Endothelial cell of umbilical vein (primary cell): Measurements from ENCODE around the gene STUM. TPM values are rescaled to one million over a fixed set of nuclear protein-coding genes. Genes with fewer than 3 reads are reported as not detected.

Source experiments
- BruUV-seq: library from RNA; stranded (reverse); fragments of 400-500 nt; replicated peaks from 2 replicates; lab custom pipeline; 2021; lab: Mats Ljungman, UMichigan
- CTCF ChIA-PET: fragments of 300-600, 350-600 bp; sonication (Branson Sonifier 250); formaldehyde crosslinking; loops from one replicate; lab custom pipeline; 2021; ENCODE audit warnings: antibody characterized with exemption, inconsistent platforms; lab: Charles Lee
- POLR2A ChIA-PET: fragments of 300-600, 350-600 bp; sonication (Branson Sonifier 250); formaldehyde crosslinking; loops from one replicate; lab custom pipeline; 2021; ENCODE audit warnings: antibody characterized with exemption, inconsistent platforms; lab: Charles Lee
- DNase-seq: peaks from one replicate; pipeline ENCODE4 v3.0.0-alpha.2; 2011; ENCODE audit warnings: low read depth, low spot score
- FAIRE-seq: peaks from 2 replicates; lab custom pipeline; 2011; peaks lifted over from hg19 to GRCh38; lab: Jason Lieb, UNC
- H2AFZ ChIP-seq: 2 replicates; pipeline ENCODE4 v1.6.0; 2012; ENCODE audit warnings: low read depth, low read length, control low read depth, inconsistent platforms
- H3K27ac ChIP-seq: 2 replicates; pipeline ENCODE4 v1.5.1; 2011; ENCODE audit warnings: low read depth, mild to moderate bottlenecking, control low read depth, low read length, moderate library complexity; ENCODE audit not compliant: insufficient read depth
- H3K27me3 ChIP-seq, 2 experiments: 2 replicates each; pipeline versions ENCODE4 v1.6.0 to v1.6.1; 2011; ENCODE audit warnings: low read length in 2 of 2, mixed read lengths in 1 of 2; ENCODE audit not compliant: control insufficient read depth in 2 of 2, insufficient read depth in 2 of 2
- H3K36me3 ChIP-seq, 2 experiments: 2 replicates in 1 of 2; 3 replicates in 1 of 2; pipeline ENCODE4 v1.5.1; 2011; ENCODE audit warnings: low read length in 2 of 2, mild to moderate bottlenecking in 1 of 2, moderate library complexity in 1 of 2; ENCODE audit not compliant: control insufficient read depth in 2 of 2, insufficient read depth in 2 of 2; ENCODE audit errors: extremely low read depth in 1 of 2
- H3K4me1 ChIP-seq: 3 replicates; pipeline ENCODE4 v1.5.1; 2011; ENCODE audit warnings: mild to moderate bottlenecking, low read length; ENCODE audit not compliant: control insufficient read depth, insufficient read depth; ENCODE audit errors: extremely low read depth
- H3K4me2 ChIP-seq: 2 replicates; pipeline ENCODE4 v1.6.1; 2011; ENCODE audit warnings: low read length, control low read depth, mixed read lengths; ENCODE audit not compliant: insufficient read depth
- H3K4me3 ChIP-seq, 3 experiments: fragments of 200-600 bp in 1 of 3; sonication (generic), shearing (Covaris generic) in 1 of 3; replicated peaks in 1 of 3; 2 replicates each; pipeline ENCODE4 v1.5.1; 2011 to 2016; ENCODE audit warnings: control low read depth in 3 of 3, low read length in 3 of 3, mild to moderate bottlenecking in 2 of 3, inconsistent platforms in 1 of 3, low read depth in 1 of 3, moderate library complexity in 1 of 3; ENCODE audit not compliant: insufficient read depth in 1 of 3
- H3K79me2 ChIP-seq: 2 replicates; pipeline ENCODE4 v1.6.0; 2012; ENCODE audit warnings: low read length, inconsistent platforms; ENCODE audit not compliant: control insufficient read depth, insufficient read depth
- H3K9ac ChIP-seq: replicated peaks from 2 replicates; pipeline ENCODE3; 2011; ENCODE audit warnings: low read length, control low read depth; ENCODE audit not compliant: insufficient read depth; ENCODE audit errors: extremely low read depth
- H3K9me1 ChIP-seq: replicated peaks from 3 replicates; pipeline ENCODE4 v1.6.0; 2011; ENCODE audit warnings: mild to moderate bottlenecking, low read length; ENCODE audit not compliant: control insufficient read depth, insufficient read depth; ENCODE audit errors: extremely low read depth
- H3K9me3 ChIP-seq: replicated peaks from 2 replicates; pipeline ENCODE4 v1.5.1; 2012; ENCODE audit warnings: low read length, inconsistent platforms; ENCODE audit not compliant: control insufficient read depth, insufficient read depth
- H4K20me1 ChIP-seq: replicated peaks from 2 replicates; pipeline ENCODE3; 2011; ENCODE audit warnings: mild to moderate bottlenecking, low read length; ENCODE audit not compliant: control insufficient read depth, insufficient read depth; ENCODE audit errors: extremely low read depth
- CTCF ChIP-seq, 2 donors: IDR thresholded peaks; 1 replicate in 1 of 2; 2 replicates in 1 of 2; pipeline ENCODE4 v1.5.1; 2011; ENCODE audit warnings: low read length in 2 of 2, mild to moderate bottlenecking in 2 of 2, moderate library complexity in 2 of 2, control low read depth in 1 of 2, inconsistent platforms in 1 of 2, low read depth in 1 of 2; ENCODE audit not compliant: insufficient read depth in 1 of 2; ENCODE audit errors: extremely low read depth in 1 of 2
- FOS ChIP-seq: IDR thresholded peaks from 2 replicates; pipeline ENCODE4 v1.6.1; 2011; ENCODE audit warnings: mild to moderate bottlenecking, low read length, moderate library complexity, borderline replicate concordance; ENCODE audit not compliant: insufficient read depth
- MAX ChIP-seq: IDR thresholded peaks from 2 replicates; pipeline ENCODE4 v1.6.1; 2011; ENCODE audit not compliant: insufficient read depth, insufficient read length
- MYC ChIP-seq: IDR thresholded peaks from one replicate; pipeline ENCODE4 v1.6.1; 2011; ENCODE audit warnings: mild to moderate bottlenecking, low read depth, low read length
- POLR2AphosphoS5 ChIP-seq: IDR thresholded peaks from 2 replicates; pipeline ENCODE4 v1.6.1; 2012; ENCODE audit warnings: low read depth, mild to moderate bottlenecking, control low read depth, low read length, moderate library complexity; ENCODE audit not compliant: insufficient read depth
- dilution Hi-C: fragments of 300-500 bp; cut with MboI; formaldehyde crosslinking; loops from one replicate; pipeline ENCODE4 v1.15.0; 2019; ENCODE audit warnings: low sequenced_read_pairs; ENCODE audit not compliant: extremely low pct_ligation_motif_present
- intact Hi-C: fragments of 100-400 bp; cut with micrococcal nuclease; formaldehyde crosslinking; loops from one replicate; pipeline ENCODE4 v1.10.0; 2022
- polyA plus RNA-seq, 4 experiments: library from polyadenylated mRNA; depleted of rRNA in 3 of 4; stranded (reverse) in 3 of 4; unstranded in 1 of 4; fragments of >200 nt; gene quantifications; 2 replicates each; pipeline versions ENCODE4 v1.2.1 to v1.2.3, GENCODE V29; 2011 to 2012; ENCODE audit warnings: missing spikeins in 1 of 4
- total RNA-seq: library from RNA; stranded (reverse); gene quantifications from 2 replicates; pipeline ENCODE4 v1.2.3, GENCODE V29; 2021

Gene STUM
- total and polyA plus RNA-seq, 2 donors (not counting 3 experiments of a cell fraction or from before 2014, with no cell fraction given): not detected

GRCh38 chr1:226654668-226655055 lies 106.1 kb downstream of the STUM start:
- ChIA-PET POLR2A (no interaction called here), CTCF (interaction anchor here (0.7 to 1.9 kb wide), 6 partner anchors 9 to 173 kb away, joined by 3 to 8 read pairs (median 4); partner anchors contain the start of gene ITPKB)
- no peak for DNase-seq
- TF ChIP-seq POLR2AphosphoS5: no peak
- TF ChIP-seq MYC: no peak
- no peak for TF ChIP-seq CTCF (IDR thresholded peaks at IDR 0.05; ENCODE audit: extremely low read depth in 1 of 2, insufficient read depth in 1 of 2, low read depth in 1 of 2, low read length in 2 of 2)
- TF ChIP-seq FOS: no peak
- TF ChIP-seq MAX: no peak
- H3K79me2 ChIP-seq: no peaks in the 10 kb centered on the region
- FAIRE-seq: no peak
- intact Hi-C loops (no loop called here), dilution Hi-C loops (no loop called here)
- no peaks in the 10 kb centered on the region for H3K36me3 ChIP-seq
- H4K20me1 ChIP-seq: no peaks in the 10 kb centered on the region
- no peaks in the 10 kb centered on the region for H3K9me3 ChIP-seq
- H3K9ac ChIP-seq: no peak overlapping the region
- H3K4me1 ChIP-seq: peaks cover 32% of the 10 kb centered on the region
- no peaks in the 10 kb centered on the region for H3K27me3 ChIP-seq
- H3K4me2 ChIP-seq: no peak overlapping the region
- H2AFZ ChIP-seq: no peak overlapping the region
- no peak overlapping the region for H3K4me3 ChIP-seq
- no peak overlapping the region for H3K27ac ChIP-seq
- H3K9me1 ChIP-seq: no peaks in the 10 kb centered on the region
- no TSS peak for BruUV-seq
